Parietal lobe (tissue), 1 donor: ENCODE data around the gene ZNF227. TPM values are rescaled to one million over a fixed set of nuclear protein-coding genes. Genes with fewer than 3 reads are reported as not detected.

ENCODE experiments used
- total RNA-seq: library from RNA; depleted of rRNA; stranded (reverse); fragments of >200 nt; gene quantifications from one replicate; pipeline ENCODE4 v1.2.3, GENCODE V29; 2014

ZNF227 gene
- total RNA-seq, result 62.0 TPM

GRCh38 chr19:44212250-44212865 lies at the start of gene ZNF227:
TSS of gene ZNF227 (plus strand) at chr19:44212532. CDS start at chr19:44217793, 5,261 bp downstream.

GRCh38 chr19:44164673-44165512 lies 47.4 kb upstream of the ZNF227 start, which contains the start of gene ZNF226:
TSS of gene ZNF226 (plus strand) at chr19:44165100. CDS start at chr19:44170081, 4,981 bp downstream.

Other genes starting within 250 kb of the ZNF227 start
- gene ZNF155, start 228.3 kb upstream of the ZNF227 start, total RNA-seq, result 20.7 TPM
- gene ZNF230, start 209.6 kb upstream of the ZNF227 start, total RNA-seq, result 8.8 TPM
- 14.7 TPM for gene ZNF222, start 187.2 kb upstream of the ZNF227 start, total RNA-seq
- 15.3 TPM for gene ZNF223, start 160.5 kb upstream of the ZNF227 start, total RNA-seq
- gene ZNF284, start 140.4 kb upstream of the ZNF227 start, total RNA-seq, result 10.3 TPM
- gene ZNF224, start 118.2 kb upstream of the ZNF227 start, total RNA-seq, result 61.3 TPM
- gene ZNF225, start 99.1 kb upstream of the ZNF227 start, total RNA-seq, result 15.0 TPM
- 39.8 TPM for gene ZNF234, start 71.0 kb upstream of the ZNF227 start, total RNA-seq
- 96.7 TPM for gene ZNF226, start 47.4 kb upstream of the ZNF227 start, total RNA-seq
- 17.5 TPM for gene ZNF233, start 47.4 kb downstream of the ZNF227 start, total RNA-seq
- 32.9 TPM for gene ZNF235, start 92.5 kb downstream of the ZNF227 start, total RNA-seq
- gene ZNF112, start 144.1 kb downstream of the ZNF227 start, total RNA-seq, result 30.0 TPM
- 42.6 TPM for gene ZNF285, start 189.1 kb downstream of the ZNF227 start, total RNA-seq
- 16.6 TPM for gene ZNF229, start 235.9 kb downstream of the ZNF227 start, total RNA-seq